Keratinocyte (primary cell): ENCODE results near the gene PPP1R1C. TPM values are rescaled to one million over a fixed set of nuclear protein-coding genes. Genes with fewer than 3 reads are reported as not detected.

Source experiments
- DNase-seq: peaks from one replicate; pipeline ENCODE4 v3.0.0-alpha.2; 2011; ENCODE audit warnings: low read depth, missing footprints, low spot score
- FAIRE-seq: peaks from 2 replicates; lab custom pipeline; 2011; peaks lifted over from hg19 to GRCh38; lab: Jason Lieb, UNC
- H2AFZ ChIP-seq: 2 replicates; pipeline ENCODE4 v1.6.0; 2012; ENCODE audit warnings: low read length, control low read depth, inconsistent platforms; ENCODE audit not compliant: control insufficient read depth
- H3K27ac ChIP-seq: 2 replicates; pipeline ENCODE4 v1.5.1; 2011; ENCODE audit warnings: low read length; ENCODE audit not compliant: control insufficient read depth, insufficient read depth
- H3K27me3 ChIP-seq: 3 replicates; pipeline ENCODE4 v1.6.0; 2011; ENCODE audit warnings: low read length; ENCODE audit not compliant: control insufficient read depth, insufficient read depth; ENCODE audit errors: extremely low read depth
- H3K36me3 ChIP-seq, 2 experiments: 2 replicates in 1 of 2; 3 replicates in 1 of 2; pipeline ENCODE4 v1.5.1; 2011; ENCODE audit warnings: low read length in 2 of 2, mild to moderate bottlenecking in 1 of 2; ENCODE audit not compliant: control insufficient read depth in 2 of 2, insufficient read depth in 2 of 2; ENCODE audit errors: extremely low read depth in 1 of 2
- H3K4me1 ChIP-seq: 3 replicates; pipeline ENCODE4 v1.5.1; 2011; ENCODE audit warnings: low read length; ENCODE audit not compliant: control insufficient read depth, insufficient read depth; ENCODE audit errors: extremely low read depth
- H3K4me2 ChIP-seq: 3 replicates; pipeline ENCODE4 v1.6.0; 2011; ENCODE audit warnings: low read depth, low read length; ENCODE audit not compliant: control insufficient read depth, insufficient read depth; ENCODE audit errors: extremely low read depth
- H3K4me3 ChIP-seq, 3 experiments: fragments of 200-600 bp in 1 of 3; sonication (generic) in 1 of 3; 2 replicates in 2 of 3; 3 replicates in 1 of 3; pipeline ENCODE4 v1.5.1; 2011 to 2016; ENCODE audit warnings: low read length in 3 of 3, mild to moderate bottlenecking in 3 of 3, control low read depth in 2 of 3, inconsistent platforms in 1 of 3, low read depth in 1 of 3, mixed read lengths in 1 of 3, mixed run types in 1 of 3, moderate library complexity in 1 of 3; ENCODE audit not compliant: control insufficient read depth in 2 of 3, insufficient read depth in 2 of 3; ENCODE audit errors: extremely low read depth in 1 of 3
- H3K79me2 ChIP-seq: 2 replicates; pipeline ENCODE4 v1.6.0; 2012; ENCODE audit warnings: low read length; ENCODE audit not compliant: control insufficient read depth, insufficient read depth
- H3K9ac ChIP-seq: 3 replicates; pipeline ENCODE4 v1.6.0; 2011; ENCODE audit warnings: low read length; ENCODE audit not compliant: control insufficient read depth, insufficient read depth; ENCODE audit errors: extremely low read depth
- H3K9me1 ChIP-seq: 3 replicates; pipeline ENCODE4 v1.6.0; 2011; ENCODE audit warnings: low read length; ENCODE audit not compliant: control insufficient read depth, insufficient read depth; ENCODE audit errors: extremely low read depth
- H3K9me3 ChIP-seq: 2 replicates; pipeline ENCODE4 v1.5.1; 2012; ENCODE audit warnings: low read depth, low read length; ENCODE audit not compliant: control insufficient read depth
- H4K20me1 ChIP-seq: 3 replicates; pipeline ENCODE4 v1.6.0; 2011; ENCODE audit warnings: low read length; ENCODE audit not compliant: control insufficient read depth, insufficient read depth; ENCODE audit errors: extremely low read depth
- EZH2 ChIP-seq: IDR thresholded peaks from one replicate; pipeline ENCODE4 v1.6.1; 2012; ENCODE audit warnings: inconsistent platforms, mild to moderate bottlenecking, low read length, moderate library complexity
- dilution Hi-C: fragments of 300-500 bp; cut with MboI; formaldehyde crosslinking; loops from one replicate; pipeline ENCODE4 v1.7.0; 2020; ENCODE audit warnings: low sequenced_read_pairs; ENCODE audit not compliant: extremely low pct_ligation_motif_present
- polyA plus RNA-seq, 5 experiments: library from polyadenylated mRNA; depleted of rRNA in 3 of 5; stranded (reverse) in 3 of 5; stranded (forward) in 1 of 5; unstranded in 1 of 5; fragments of >200 nt; gene quantifications; 1 replicate in 1 of 5; 2 replicates in 3 of 5; 3 replicates in 1 of 5; pipeline versions ENCODE4 v1.2.1 to v1.2.3, GENCODE V29; 2011 to 2012; ENCODE audit warnings: missing spikeins in 2 of 5, low read depth in 1 of 5, low replicate concordance in 1 of 5
- TF ChIP-seq, protein P1 (sequence below), 3 experiments: IDR thresholded peaks in 1 of 3; conservative IDR thresholded peaks in 1 of 3; optimal IDR thresholded peaks in 1 of 3; 2 replicates in 2 of 3; 3 replicates in 1 of 3; pipeline versions ENCODE3 to v1.5.1; 2011; ENCODE audit warnings: low read length in 3 of 3, mild to moderate bottlenecking in 3 of 3, moderate library complexity in 2 of 3, control low read depth in 1 of 3, inconsistent platforms in 1 of 3; ENCODE audit not compliant: insufficient read depth in 2 of 3; ENCODE audit errors: extremely low read depth in 1 of 3

Gene PPP1R1C
- polyA plus RNA-seq, 1 donor (not counting 4 experiments of a cell fraction or from before 2014, with no cell fraction given) = 4.3 TPM

DNA sequence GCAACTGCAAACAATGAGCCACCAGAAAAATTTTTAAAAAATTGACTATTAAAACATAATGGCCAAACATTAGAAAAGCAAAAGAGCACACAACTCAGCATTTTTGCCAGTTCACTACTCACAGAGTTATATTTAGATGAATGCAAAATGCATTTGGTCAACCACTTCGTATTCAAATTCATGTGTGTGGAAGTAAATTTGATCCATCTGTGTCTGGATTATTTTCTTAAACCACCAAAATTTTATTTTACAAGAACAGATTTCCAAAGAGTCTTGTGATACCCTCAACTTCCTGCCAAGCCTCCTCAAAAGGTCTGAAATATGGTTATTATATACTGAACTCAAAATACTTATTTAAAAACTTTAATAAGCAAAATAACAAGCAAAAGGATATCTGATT lies 57.4 kb downstream of the PPP1R1C start:
- no peaks in the 10 kb centered on the region for H4K20me1 ChIP-seq
- no peaks in the 10 kb centered on the region for H3K79me2 ChIP-seq
- no peak for DNase-seq
- H3K27me3 ChIP-seq = no peaks in the 10 kb centered on the region
- H3K4me2 ChIP-seq = no peak overlapping the region
- H3K9me3 ChIP-seq = no peaks in the 10 kb centered on the region
- H3K9me1 ChIP-seq = no peaks in the 10 kb centered on the region
- no peak overlapping the region for H3K9ac ChIP-seq
- no peak for TF ChIP-seq EZH2
- H3K4me1 ChIP-seq = peaks cover 15% of the 10 kb centered on the region
- dilution Hi-C loops = no loop called here
- no peaks in the 10 kb centered on the region for H3K36me3 ChIP-seq
- H2AFZ ChIP-seq = no peak overlapping the region
- no peak for FAIRE-seq
- H3K4me3 ChIP-seq = no peak overlapping the region
- no peak overlapping the region for H3K27ac ChIP-seq

DNA sequence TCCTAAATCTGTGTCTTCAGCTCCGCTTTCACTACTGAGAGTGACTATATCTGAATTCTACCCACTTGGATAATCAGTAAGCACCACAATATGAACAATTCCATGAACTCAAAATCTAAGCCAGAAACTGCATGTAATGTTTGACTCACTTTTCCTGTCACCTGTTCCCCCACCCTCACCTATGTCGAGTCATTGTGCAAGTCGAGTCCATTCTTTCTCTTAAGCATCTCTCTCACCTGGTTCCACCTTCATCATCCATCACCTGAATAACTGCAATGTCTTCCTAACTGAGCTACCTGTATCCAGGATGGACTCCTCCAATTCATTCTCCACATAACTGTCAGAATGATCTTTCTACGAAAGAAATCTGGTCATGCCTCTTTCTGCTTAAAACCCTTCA lies 58.2 kb downstream of the PPP1R1C start:
- H3K4me2 ChIP-seq = no peak overlapping the region
- no peak overlapping the region for H3K4me3 ChIP-seq
- dilution Hi-C loops = no loop called here
- H3K27ac ChIP-seq = no peak overlapping the region
- no peaks in the 10 kb centered on the region for H3K27me3 ChIP-seq
- no peak for FAIRE-seq
- no peak overlapping the region for H3K9ac ChIP-seq
- no peaks in the 10 kb centered on the region for H4K20me1 ChIP-seq
- no peaks in the 10 kb centered on the region for H3K79me2 ChIP-seq
- TF ChIP-seq EZH2 = no peak
- TF ChIP-seq, protein P1, sequence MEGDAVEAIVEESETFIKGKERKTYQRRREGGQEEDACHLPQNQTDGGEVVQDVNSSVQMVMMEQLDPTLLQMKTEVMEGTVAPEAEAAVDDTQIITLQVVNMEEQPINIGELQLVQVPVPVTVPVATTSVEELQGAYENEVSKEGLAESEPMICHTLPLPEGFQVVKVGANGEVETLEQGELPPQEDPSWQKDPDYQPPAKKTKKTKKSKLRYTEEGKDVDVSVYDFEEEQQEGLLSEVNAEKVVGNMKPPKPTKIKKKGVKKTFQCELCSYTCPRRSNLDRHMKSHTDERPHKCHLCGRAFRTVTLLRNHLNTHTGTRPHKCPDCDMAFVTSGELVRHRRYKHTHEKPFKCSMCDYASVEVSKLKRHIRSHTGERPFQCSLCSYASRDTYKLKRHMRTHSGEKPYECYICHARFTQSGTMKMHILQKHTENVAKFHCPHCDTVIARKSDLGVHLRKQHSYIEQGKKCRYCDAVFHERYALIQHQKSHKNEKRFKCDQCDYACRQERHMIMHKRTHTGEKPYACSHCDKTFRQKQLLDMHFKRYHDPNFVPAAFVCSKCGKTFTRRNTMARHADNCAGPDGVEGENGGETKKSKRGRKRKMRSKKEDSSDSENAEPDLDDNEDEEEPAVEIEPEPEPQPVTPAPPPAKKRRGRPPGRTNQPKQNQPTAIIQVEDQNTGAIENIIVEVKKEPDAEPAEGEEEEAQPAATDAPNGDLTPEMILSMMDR (optimal IDR thresholded peaks at IDR 0.05 in 1 of 3, IDR thresholded peaks at IDR 0.05 in 1 of 3, conservative IDR thresholded peaks at IDR 0.05 in 1 of 3; ENCODE audit: extremely low read depth in 1 of 3, insufficient read depth in 2 of 3, low read length in 3 of 3) = no peak
- no peak for DNase-seq
- H3K9me3 ChIP-seq = no peaks in the 10 kb centered on the region
- peaks cover 8% of the 10 kb centered on the region for H3K4me1 ChIP-seq
- no peak overlapping the region for H2AFZ ChIP-seq
- no peaks in the 10 kb centered on the region for H3K36me3 ChIP-seq
- no peaks in the 10 kb centered on the region for H3K9me1 ChIP-seq

DNA sequence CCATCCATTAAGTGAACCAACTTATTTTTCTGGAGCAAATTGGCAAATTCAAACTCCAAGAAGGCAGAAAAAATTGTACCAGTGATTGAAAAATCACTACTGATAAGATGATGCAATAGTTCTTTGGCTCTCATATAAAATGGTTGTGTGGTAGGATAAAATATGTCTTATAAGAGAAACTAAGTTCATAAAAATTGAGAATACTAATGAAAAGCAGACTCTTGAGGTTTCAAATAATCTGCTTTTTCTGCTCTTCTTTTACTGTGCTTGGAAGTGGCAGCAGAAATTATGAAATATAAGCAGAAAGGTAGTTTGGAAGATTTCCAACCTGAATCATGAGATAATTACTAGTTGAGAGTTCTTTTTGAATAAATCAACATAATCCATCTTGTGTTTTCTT lies 61.9 kb downstream of the PPP1R1C start:
- DNase-seq = no peak
- H3K27me3 ChIP-seq = no peaks in the 10 kb centered on the region
- no peak overlapping the region for H3K4me3 ChIP-seq
- TF ChIP-seq EZH2 = no peak
- TF ChIP-seq, protein P1 (optimal IDR thresholded peaks at IDR 0.05 in 1 of 3, IDR thresholded peaks at IDR 0.05 in 1 of 3, conservative IDR thresholded peaks at IDR 0.05 in 1 of 3; ENCODE audit: extremely low read depth in 1 of 3, insufficient read depth in 2 of 3, low read length in 3 of 3) = no peak
- H3K79me2 ChIP-seq = no peaks in the 10 kb centered on the region
- dilution Hi-C loops = no loop called here
- H3K36me3 ChIP-seq = no peaks in the 10 kb centered on the region
- H3K9me1 ChIP-seq = no peaks in the 10 kb centered on the region
- no peaks in the 10 kb centered on the region for H3K9me3 ChIP-seq
- H3K9ac ChIP-seq = no peak overlapping the region
- FAIRE-seq = no peak
- no peak overlapping the region for H2AFZ ChIP-seq
- H4K20me1 ChIP-seq = no peaks in the 10 kb centered on the region
- peaks cover 3% of the 10 kb centered on the region for H3K4me1 ChIP-seq
- H3K27ac ChIP-seq = no peak overlapping the region
- H3K4me2 ChIP-seq = no peak overlapping the region
